Measurements from ENCODE around the gene PDLIM1. TPM values are rescaled to one million over a fixed set of nuclear protein-coding genes. Genes with fewer than 3 reads are reported as not detected.

PDLIM1 gene
- total RNA-seq, 2 donors from 2014 or later = 126 to 130 TPM

GRCh38 chr10:95334805-95335144, 44.0 kb upstream of the PDLIM1 start:
- Histone ChIP-seq H3K4me1 (peaks cover 0 to 58% of the 10 kb centered on the region in 2 donors), H3K27me3 (no peaks in the 10 kb centered on the region), H3K27ac (peak overlapping the region; percentile 87 to 94), H3K9me3 (no peaks in the 10 kb centered on the region), H3K4me3 (no peak overlapping the region), H3K36me3 (peaks cover 85% of the 10 kb centered on the region)
- no peak for TF ChIP-seq CTCF (IDR thresholded peaks at IDR 0.05)
- DNase-seq (ENCODE audit: low spot score) = no peak

DNA sequence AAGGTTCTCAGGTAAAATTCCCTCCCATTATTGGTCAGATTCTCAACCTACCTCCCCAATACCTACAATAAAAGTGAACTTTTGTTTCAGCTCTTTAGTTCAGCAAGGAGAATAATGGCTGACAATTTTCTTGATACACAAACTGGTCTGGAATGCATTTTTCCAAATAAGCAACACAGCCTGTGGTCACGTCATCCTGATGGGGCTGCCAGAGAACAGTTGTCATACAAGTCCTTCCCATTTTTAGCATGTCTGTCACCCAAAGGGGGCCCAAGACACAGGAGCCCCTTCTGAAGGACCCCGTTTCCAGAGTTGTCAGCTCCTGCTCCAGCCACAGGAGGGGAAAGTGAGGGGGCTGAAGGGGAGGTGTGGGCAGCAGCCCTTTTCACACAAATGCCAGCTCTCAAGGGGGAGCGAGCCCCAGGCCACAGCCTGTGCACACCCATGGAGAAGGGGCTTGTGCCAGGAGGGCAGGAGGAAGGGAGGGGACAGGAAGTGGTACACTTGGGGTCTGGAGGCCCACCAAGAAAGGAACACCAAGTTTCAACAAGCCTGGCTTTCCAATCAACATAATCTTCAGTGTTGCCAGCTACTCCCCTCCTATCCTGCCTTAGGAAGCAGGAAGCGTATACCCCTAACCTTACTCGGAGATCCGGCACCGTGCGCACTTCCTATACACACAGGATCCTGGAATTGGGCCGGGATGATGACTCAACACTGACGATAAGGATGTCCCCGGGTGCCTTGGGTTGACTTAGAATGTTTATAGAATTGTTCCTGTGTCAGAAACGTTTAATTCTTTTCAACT, 43.4 kb upstream of the PDLIM1 start:
- Histone ChIP-seq H3K27me3 (no peaks in the 10 kb centered on the region), H3K27ac (peak overlapping the region; percentile 87 to 94), H3K36me3 (peaks cover 86% of the 10 kb centered on the region), H3K9me3 (no peaks in the 10 kb centered on the region), H3K4me1 (peaks cover 0 to 61% of the 10 kb centered on the region in 2 donors), H3K4me3 (no peak overlapping the region)
- TF ChIP-seq CTCF (IDR thresholded peaks at IDR 0.05) = no peak
- peak; percentile 98 for DNase-seq (ENCODE audit: low spot score)

- no peak for TF ChIP-seq CTCF (IDR thresholded peaks at IDR 0.05)
- no peaks in the 10 kb centered on the region for H3K9me3 ChIP-seq
- H3K36me3 ChIP-seq = peaks cover 79% of the 10 kb centered on the region
- H3K27me3 ChIP-seq = no peaks in the 10 kb centered on the region
- no peak overlapping the region for H3K4me3 ChIP-seq
- no peak for DNase-seq (ENCODE audit: low spot score)
- H3K4me1 ChIP-seq = peaks cover 0 to 63% of the 10 kb centered on the region in 2 donors
- peak overlapping the region; percentile 87 to 94 for H3K27ac ChIP-seq
Measured at GRCh38 chr10:95332666-95333249, 42.0 kb upstream of the PDLIM1 start.

DNA sequence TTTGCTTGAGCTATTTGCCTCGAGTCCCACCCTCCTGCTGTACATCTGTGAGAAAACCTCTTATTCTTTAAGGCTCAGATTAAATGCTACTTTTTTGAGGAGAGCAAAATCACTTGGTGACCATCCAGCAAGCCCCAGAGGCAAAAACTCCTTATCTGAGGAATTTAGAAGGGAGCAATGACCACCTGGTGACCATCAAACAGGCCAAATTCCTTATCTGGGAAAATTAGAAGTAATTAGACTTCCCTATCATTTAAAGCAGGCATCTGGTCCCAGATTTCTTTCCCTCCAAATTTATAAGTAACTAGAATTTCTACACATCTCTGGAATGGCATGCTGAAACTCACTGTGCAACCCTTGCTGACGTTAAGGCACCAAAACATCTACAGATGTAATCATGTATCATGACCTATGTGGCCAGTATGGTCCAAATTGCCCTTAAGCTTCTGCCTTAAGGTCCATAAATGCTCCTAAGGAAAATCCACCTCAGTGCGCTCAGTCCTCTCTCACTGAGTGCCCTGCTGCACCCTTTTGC, 40.9 kb upstream of the PDLIM1 start:
- H3K4me1 ChIP-seq = peaks cover 0 to 62% of the 10 kb centered on the region in 2 donors
- no peak overlapping the region for H3K4me3 ChIP-seq
- H3K27me3 ChIP-seq = no peaks in the 10 kb centered on the region
- H3K9me3 ChIP-seq = no peaks in the 10 kb centered on the region
- H3K36me3 ChIP-seq = peaks cover 70% of the 10 kb centered on the region
- peak overlapping the region in 1 of 2 donors; percentile 87 for H3K27ac ChIP-seq
- no peak for DNase-seq (ENCODE audit: low spot score)
- TF ChIP-seq CTCF (IDR thresholded peaks at IDR 0.05) = no peak

GRCh38 chr10:95330966-95331453, 40.2 kb upstream of the PDLIM1 start:
- no peaks in the 10 kb centered on the region for H3K27me3 ChIP-seq
- no peak for TF ChIP-seq CTCF (IDR thresholded peaks at IDR 0.05)
- H3K27ac ChIP-seq = peak overlapping the region in 1 of 2 donors; percentile 87
- no peaks in the 10 kb centered on the region for H3K9me3 ChIP-seq
- H3K4me3 ChIP-seq = no peak overlapping the region
- H3K4me1 ChIP-seq = peaks cover 0 to 57% of the 10 kb centered on the region in 2 donors
- no peak for DNase-seq (ENCODE audit: low spot score)
- H3K36me3 ChIP-seq = peaks cover 70% of the 10 kb centered on the region

Data from right atrium auricular region (tissue), 2 donors.